Fibroblast of skin of abdomen (primary cell): ENCODE data around the gene SOX18. TPM values are rescaled to one million over a fixed set of nuclear protein-coding genes. Genes with fewer than 3 reads are reported as not detected.
"Not testable (repeated sequence)": the region's sequence is repeated elsewhere in the genome, so short reads cannot be mapped to it uniquely, and the experiment has no call there.

ENCODE experiments used
- DNase-seq: peaks from one replicate; pipeline ENCODE4 v3.0.0-alpha.2; 2013
- polyA plus RNA-seq, 2 experiments: library from polyadenylated mRNA; unstranded; fragments of 120-200 nt; gene quantifications; one replicate each; pipeline ENCODE4 v1.2.1, GENCODE V29; 2013; ENCODE audit not compliant: insufficient read length in 2 of 2

Gene SOX18
- not detected for polyA plus RNA-seq (2013, experiment 1 of 2; ENCODE audit: insufficient read length)
- 0.15 TPM for polyA plus RNA-seq (2013, experiment 2 of 2; ENCODE audit: insufficient read length)

GRCh38 chr20:64049060-64049877 is at the start of gene SOX18:
SOX18 (minus strand) TSS chr20:64049639; CDS start chr20:64049516, 123 bp downstream.
- peak; percentile 19 for DNase-seq

GRCh38 chr20:64098471-64099013 is 49.1 kb upstream of the SOX18 start:
- no peak for DNase-seq

- DNase-seq: no peak
Observed at GRCh38 chr20:64096535-64096934, 47.1 kb upstream of the SOX18 start.

- DNase-seq: no peak
Observed at GRCh38 chr20:64095927-64096326, 46.5 kb upstream of the SOX18 start.

- DNase-seq: no peak
Observed at GRCh38 chr20:64095455-64095854, 46.0 kb upstream of the SOX18 start.

- no peak for DNase-seq
Observed at GRCh38 chr20:64093013-64093503, 43.6 kb upstream of the SOX18 start.

GRCh38 chr20:64092258-64093012 is 43.0 kb upstream of the SOX18 start:
- no peak for DNase-seq

- DNase-seq: no peak
Observed at GRCh38 chr20:64091770-64092169, 42.3 kb upstream of the SOX18 start.

- no peak for DNase-seq
Observed at GRCh38 chr20:64091340-64091739, 41.9 kb upstream of the SOX18 start.

GRCh38 chr20:64090165-64090564 is 40.7 kb upstream of the SOX18 start:
- DNase-seq: no peak

GRCh38 chr20:64088586-64088985 is 39.1 kb upstream of the SOX18 start:
- DNase-seq: not testable (repeated sequence)

- DNase-seq: not testable (repeated sequence)
Observed at GRCh38 chr20:64087226-64087825, 37.9 kb upstream of the SOX18 start.

- DNase-seq: no peak
Observed at GRCh38 chr20:64086801-64087200, 37.4 kb upstream of the SOX18 start.

- no peak for DNase-seq
Observed at GRCh38 chr20:64084685-64085152, 35.3 kb upstream of the SOX18 start.

- no peak for DNase-seq
Observed at GRCh38 chr20:64083804-64084684, 34.6 kb upstream of the SOX18 start, which contains the start of gene LKAAEAR1. LKAAEAR1 (minus strand) TSS chr20:64084398; CDS start chr20:64084219, 179 bp downstream.

GRCh38 chr20:64083378-64083803 is 34.0 kb upstream of the SOX18 start:
- DNase-seq: peak; percentile 69

- no peak for DNase-seq
Observed at GRCh38 chr20:64082820-64083377, 33.5 kb upstream of the SOX18 start.

GRCh38 chr20:64082126-64082731 is 32.8 kb upstream of the SOX18 start:
- DNase-seq: no peak

- no peak for DNase-seq
Observed at GRCh38 chr20:64081624-64081964, 32.2 kb upstream of the SOX18 start.

- DNase-seq: no peak
Observed at GRCh38 chr20:64080813-64081623, 31.6 kb upstream of the SOX18 start.
